Measurements from ENCODE around the gene SDCBP2.

Gene SDCBP2

GRCh38 chr20:1368448-1369199, 39.7 kb upstream of the SDCBP2 start:
- no peak for TF ChIP-seq CTCF (conservative IDR thresholded peaks at IDR 0.05)
- no peak overlapping the region for H3K27ac ChIP-seq

GRCh38 chr20:1367479-1367878, 38.5 kb upstream of the SDCBP2 start:
- no peak for TF ChIP-seq CTCF (conservative IDR thresholded peaks at IDR 0.05)
- no peak overlapping the region for H3K27ac ChIP-seq

GRCh38 chr20:1364106-1364505, 35.2 kb upstream of the SDCBP2 start:
- TF ChIP-seq CTCF (conservative IDR thresholded peaks at IDR 0.05): no peak
- no peak overlapping the region for H3K27ac ChIP-seq

- H3K27ac ChIP-seq: no peak overlapping the region
Measured at GRCh38 chr20:1363522-1363921, 34.6 kb upstream of the SDCBP2 start.

GRCh38 chr20:1362484-1362883, 33.5 kb upstream of the SDCBP2 start:
- TF ChIP-seq CTCF (conservative IDR thresholded peaks at IDR 0.05): no peak
- H3K27ac ChIP-seq: no peak overlapping the region

More at GRCh38 chr20:1363522-1363921, 34.6 kb upstream of the SDCBP2 start:
- no peak for TF ChIP-seq CTCF (conservative IDR thresholded peaks at IDR 0.05)

- H3K27ac ChIP-seq: no peak overlapping the region
- no peak for TF ChIP-seq CTCF (conservative IDR thresholded peaks at IDR 0.05)
Measured at GRCh38 chr20:1360094-1360846, 31.3 kb upstream of the SDCBP2 start.

GRCh38 chr20:1357921-1358671, 29.2 kb upstream of the SDCBP2 start:
- H3K27ac ChIP-seq: no peak overlapping the region
- no peak for TF ChIP-seq CTCF (conservative IDR thresholded peaks at IDR 0.05)
